Dermis blood vessel endothelial cell (primary cell): ENCODE results near the gene PATJ. TPM values are rescaled to one million over a fixed set of nuclear protein-coding genes. Genes with fewer than 3 reads are reported as not detected.
"Not testable (repeated sequence)": the region's sequence is repeated elsewhere in the genome, so short reads cannot be mapped to it uniquely, and the experiment has no call there.

ENCODE experiments used
- DNase-seq: peaks from one replicate; pipeline ENCODE4 v3.0.0; 2010
- total RNA-seq: library from RNA; depleted of rRNA; stranded (reverse); fragments of >200 nt; gene quantifications from 2 replicates; pipeline ENCODE4 v1.2.3, GENCODE V29; 2014

The PATJ gene
- total RNA-seq, 1 donor from 2014 or later = 5.4 TPM

GRCh38 chr1:61743716-61744580, 1.7 kb downstream of the PATJ start:
- DNase-seq = no peak

GRCh38 chr1:61746813-61747212, 4.5 kb downstream of the PATJ start:
- DNase-seq = no peak

GRCh38 chr1:61748566-61748965, 6.3 kb downstream of the PATJ start:
- no peak for DNase-seq

- no peak for DNase-seq
Observed at GRCh38 chr1:61749574-61749973, 7.3 kb downstream of the PATJ start.

GRCh38 chr1:61752921-61753389, 10.7 kb downstream of the PATJ start:
- no peak for DNase-seq

GRCh38 chr1:61753998-61754508, 11.8 kb downstream of the PATJ start:
- no peak for DNase-seq

- no peak for DNase-seq
Observed at GRCh38 chr1:61754545-61754944, 12.3 kb downstream of the PATJ start.

GRCh38 chr1:61756773-61757172, 14.5 kb downstream of the PATJ start:
- DNase-seq = no peak

GRCh38 chr1:61757950-61758349, 15.7 kb downstream of the PATJ start:
- DNase-seq = no peak

- DNase-seq = no peak
Observed at GRCh38 chr1:61770131-61770530, 27.9 kb downstream of the PATJ start.

- DNase-seq = no peak
Observed at GRCh38 chr1:61776091-61776490, 33.8 kb downstream of the PATJ start.

- no peak for DNase-seq
Observed at GRCh38 chr1:61779231-61779630, 37.0 kb downstream of the PATJ start.

GRCh38 chr1:61781151-61781550, 38.9 kb downstream of the PATJ start:
- DNase-seq = no peak

GRCh38 chr1:61782771-61783170, 40.5 kb downstream of the PATJ start:
- no peak for DNase-seq

GRCh38 chr1:61784726-61785125, 42.4 kb downstream of the PATJ start:
- DNase-seq = no peak

- DNase-seq = no peak
Observed at GRCh38 chr1:61790837-61791236, 48.6 kb downstream of the PATJ start.

GRCh38 chr1:61797045-61797755, 54.9 kb downstream of the PATJ start:
- peak; percentile 4 for DNase-seq

GRCh38 chr1:61801047-61801446, 58.8 kb downstream of the PATJ start:
- DNase-seq = not testable (repeated sequence)

- no peak for DNase-seq
Observed at GRCh38 chr1:61807606-61808140, 65.4 kb downstream of the PATJ start.

- DNase-seq = no peak
Observed at GRCh38 chr1:61808321-61808720, 66.0 kb downstream of the PATJ start.

GRCh38 chr1:61808968-61809367, 66.7 kb downstream of the PATJ start:
- DNase-seq = peak; percentile 25

- DNase-seq = no peak
Observed at GRCh38 chr1:61812916-61813315, 70.6 kb downstream of the PATJ start.

- DNase-seq = no peak
Observed at GRCh38 chr1:61816191-61816590, 73.9 kb downstream of the PATJ start.
